CD14-positive monocyte (primary cell): Measurements from ENCODE around the gene KIF5B. TPM values are rescaled to one million over a fixed set of nuclear protein-coding genes. Genes with fewer than 3 reads are reported as not detected.

Source experiments
- DNase-seq, 3 donors: peaks; one replicate each; pipeline ENCODE4 v3.0.0-alpha.2; 2011 to 2022
- H2AFZ ChIP-seq: 2 replicates; pipeline ENCODE4 v1.6.0; 2012; ENCODE audit warnings: mild to moderate bottlenecking, low read depth, low read length, inconsistent platforms; ENCODE audit not compliant: insufficient read depth, poor library complexity, severe bottlenecking
- H3K27ac ChIP-seq, 2 donors: 1 replicate in 1 of 2; 2 replicates in 1 of 2; pipeline ENCODE4 v1.5.1; 2012 to 2013; ENCODE audit warnings: low read length in 2 of 2, control low read depth in 1 of 2, inconsistent platforms in 1 of 2, low read depth in 1 of 2, mild to moderate bottlenecking in 1 of 2
- H3K27me3 ChIP-seq, 2 donors: one replicate each; pipeline versions ENCODE4 v1.6.0 to v1.6.1; 2011 to 2013; ENCODE audit warnings: low read length in 2 of 2; ENCODE audit not compliant: control insufficient read depth in 2 of 2, insufficient read depth in 2 of 2
- H3K36me3 ChIP-seq, 2 donors: replicated peaks in 1 of 2; 1 replicate in 1 of 2; 2 replicates in 1 of 2; pipeline versions ENCODE4 v1.5.1 to v1.6.1; 2012 to 2013; ENCODE audit warnings: low read length in 2 of 2, control low read depth in 1 of 2, inconsistent platforms in 1 of 2, mild to moderate bottlenecking in 1 of 2; ENCODE audit not compliant: insufficient read depth in 2 of 2, control insufficient read depth in 1 of 2
- H3K4me1 ChIP-seq, 2 donors: 1 replicate in 1 of 2; 2 replicates in 1 of 2; pipeline versions ENCODE4 v1.5.1 to v1.6.1; 2012 to 2013; ENCODE audit warnings: low read length in 2 of 2, control low read depth in 1 of 2, inconsistent platforms in 1 of 2, mild to moderate bottlenecking in 1 of 2, moderate library complexity in 1 of 2; ENCODE audit not compliant: insufficient read depth in 2 of 2, control insufficient read depth in 1 of 2
- H3K4me2 ChIP-seq: replicated peaks from 2 replicates; pipeline ENCODE3; 2012; ENCODE audit warnings: low read length, moderate library complexity, mild to moderate bottlenecking; ENCODE audit not compliant: poor library complexity, severe bottlenecking; ENCODE audit errors: extremely low read depth
- H3K4me3 ChIP-seq, 3 experiments: fragments of 200-600 bp in 1 of 3; sonication (generic) in 1 of 3; replicated peaks in 1 of 3; 1 replicate in 2 of 3; 2 replicates in 1 of 3; pipeline ENCODE4 v1.5.1; 2011 to 2013; ENCODE audit warnings: low read length in 3 of 3, mild to moderate bottlenecking in 3 of 3, control low read depth in 2 of 3, low read depth in 2 of 3, inconsistent platforms in 1 of 3, moderate library complexity in 1 of 3
- H3K79me2 ChIP-seq: 2 replicates; pipeline ENCODE4 v1.6.0; 2012; ENCODE audit warnings: mild to moderate bottlenecking, control low read depth, inconsistent platforms, low read length, moderate library complexity; ENCODE audit not compliant: insufficient read depth
- H3K9ac ChIP-seq: 2 replicates; pipeline ENCODE4 v1.6.0; 2017; ENCODE audit warnings: low read length, mild to moderate bottlenecking; ENCODE audit not compliant: insufficient read depth, poor library complexity, severe bottlenecking
- H3K9me3 ChIP-seq, 2 donors: replicated peaks in 1 of 2; 1 replicate in 1 of 2; 2 replicates in 1 of 2; pipeline versions ENCODE4 v1.5.1 to v1.6.1; 2012 to 2013; ENCODE audit warnings: low read length in 2 of 2, control low read depth in 1 of 2; ENCODE audit not compliant: control insufficient read depth in 1 of 2, insufficient read depth in 1 of 2
- H4K20me1 ChIP-seq: 2 replicates; pipeline ENCODE4 v1.6.0; 2012; ENCODE audit warnings: mild to moderate bottlenecking, low read length, control low read depth, moderate library complexity; ENCODE audit not compliant: insufficient read depth
- H3K27ac Mint-ChIP-seq, 7 donors: one replicate each; pipeline ENCODE4 v1.8.0; 2020; ENCODE audit warnings: mild to moderate bottlenecking in 7 of 7, mixed read lengths in 7 of 7, moderate library complexity in 6 of 7, inconsistent platforms in 2 of 7
- H3K27me3 Mint-ChIP-seq, 3 donors: one replicate each; pipeline ENCODE4 v1.8.0; 2021 to 2022; ENCODE audit warnings: low read depth in 3 of 3, mild to moderate bottlenecking in 3 of 3, mixed read lengths in 3 of 3, moderate library complexity in 3 of 3, inconsistent platforms in 1 of 3
- H3K36me3 Mint-ChIP-seq, 2 donors: one replicate each; pipeline ENCODE4 v1.8.0; 2020; ENCODE audit warnings: mixed read lengths in 2 of 2, inconsistent platforms in 1 of 2, mild to moderate bottlenecking in 1 of 2
- H3K4me1 Mint-ChIP-seq: one replicate; pipeline ENCODE4 v1.8.0; 2020; ENCODE audit warnings: mild to moderate bottlenecking, mixed read lengths
- H3K4me3 Mint-ChIP-seq, 2 donors: one replicate each; pipeline ENCODE4 v1.8.0; 2020; ENCODE audit warnings: mild to moderate bottlenecking in 2 of 2, mixed read lengths in 2 of 2, moderate library complexity in 1 of 2
- H3K9me3 Mint-ChIP-seq, 7 donors: one replicate each; pipeline ENCODE4 v1.8.0; 2020 to 2022; ENCODE audit warnings: mixed read lengths in 7 of 7, mild to moderate bottlenecking in 6 of 7, moderate library complexity in 6 of 7, inconsistent platforms in 2 of 7
- WGBS: methylation state at CpG from one replicate; pipeline ENCODE4 v1.1.5; 2013; ENCODE audit warnings: missing lambda C conversion rate; ENCODE audit not compliant: insufficient coverage; 5-methylcytosine and 5-hydroxymethylcytosine counted together
- intact Hi-C, 2 donors: fragments of 100-400 bp; cut with micrococcal nuclease; formaldehyde crosslinking; loops; one replicate each; pipeline versions ENCODE4 v1.15.0 to v1.15.1; 2023
- polyA plus RNA-seq, 3 donors: library from polyadenylated mRNA; depleted of rRNA in 1 of 3; unstranded in 2 of 3; stranded (reverse) in 1 of 3; fragments of 300-500 nt in 2 of 3; fragments of >200 nt in 1 of 3; fragmentation: Illumina TruSeq in 2 of 3; gene quantifications; 1 replicate in 2 of 3; 2 replicates in 1 of 3; pipeline ENCODE4 v1.2.3, GENCODE V29; 2012 to 2021
- TF ChIP-seq, protein P1 (sequence below): fragments of 200-600 bp; IDR thresholded peaks from one replicate; pipeline ENCODE4 v1.8.0; 2022; ENCODE audit warnings: antibody characterized with exemption, mild to moderate bottlenecking

The KIF5B gene
- polyA plus RNA-seq, 3 donors, result 15.2 to 32.9 (median 18.9) TPM

DNA sequence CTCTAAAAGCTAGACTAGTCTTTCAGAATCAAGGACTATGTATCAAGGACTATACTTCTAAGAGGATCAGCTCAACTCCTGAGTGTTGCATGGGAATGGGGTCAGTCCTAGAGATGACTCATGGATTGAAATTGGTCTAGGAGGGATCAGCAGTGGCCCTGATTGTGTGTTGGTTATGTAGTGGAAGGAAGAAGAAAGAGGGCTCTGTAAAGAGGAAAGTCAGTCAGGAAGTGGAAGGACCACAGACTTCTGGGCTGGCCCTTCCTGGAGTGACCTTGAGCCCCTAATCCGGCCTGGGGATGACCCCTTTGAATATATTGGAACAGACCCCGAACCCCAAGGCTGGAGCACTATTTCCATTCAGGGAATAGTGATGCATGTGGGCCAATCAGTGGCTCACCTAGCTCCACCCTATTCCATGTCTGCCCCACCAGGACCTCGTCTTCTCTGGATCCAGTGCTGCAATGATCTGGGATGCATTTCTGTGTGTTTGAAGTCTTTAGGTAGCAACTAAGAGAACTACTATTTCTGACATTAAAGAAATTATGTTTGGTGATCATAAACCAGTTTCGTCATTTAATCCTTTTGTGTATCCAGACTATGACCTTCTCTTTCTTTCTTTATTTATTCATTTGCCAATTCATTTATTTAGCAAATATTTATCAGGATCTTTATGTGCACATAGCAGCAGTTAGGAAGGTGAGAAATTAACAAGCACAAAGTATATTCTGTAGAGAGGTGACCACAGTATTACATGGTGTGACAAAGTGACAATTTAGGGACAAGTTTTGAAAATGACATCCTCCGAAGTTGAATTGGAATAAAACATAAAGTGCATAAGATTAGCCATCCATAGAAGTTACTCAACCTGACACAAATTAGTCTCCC lies 48.6 kb upstream of the KIF5B start:
- no peak overlapping the region for H3K4me3 ChIP-seq
- H3K27me3 Mint-ChIP-seq, result peaks cover 2 to 3% (median 3%) of the 10 kb centered on the region in 3 donors
- no peaks in the 10 kb centered on the region for H3K36me3 Mint-ChIP-seq
- peaks cover 0 to 9% (median 4%) of the 10 kb centered on the region in 7 donors for H3K9me3 Mint-ChIP-seq
- H3K4me3 Mint-ChIP-seq, result no peak overlapping the region
- intact Hi-C loops, result no loop called here
- H3K9ac ChIP-seq, result no peak overlapping the region
- no peak for DNase-seq
- H3K27ac Mint-ChIP-seq, result no peak overlapping the region
- H3K9me3 ChIP-seq, result peaks cover 0 to 5% of the 10 kb centered on the region in 2 donors
- peaks cover 9% of the 10 kb centered on the region for H3K4me1 Mint-ChIP-seq
- peaks cover 4 to 5% of the 10 kb centered on the region in 2 donors for H3K4me1 ChIP-seq
- no peak overlapping the region for H3K4me2 ChIP-seq
- no CpG with 5 or more reads among the region's 5 CpGs for WGBS
- H3K36me3 ChIP-seq, result no peaks in the 10 kb centered on the region
- H2AFZ ChIP-seq, result no peak overlapping the region
- H3K27me3 ChIP-seq, result no peaks in the 10 kb centered on the region
- no peaks in the 10 kb centered on the region for H4K20me1 ChIP-seq
- TF ChIP-seq, protein P1, sequence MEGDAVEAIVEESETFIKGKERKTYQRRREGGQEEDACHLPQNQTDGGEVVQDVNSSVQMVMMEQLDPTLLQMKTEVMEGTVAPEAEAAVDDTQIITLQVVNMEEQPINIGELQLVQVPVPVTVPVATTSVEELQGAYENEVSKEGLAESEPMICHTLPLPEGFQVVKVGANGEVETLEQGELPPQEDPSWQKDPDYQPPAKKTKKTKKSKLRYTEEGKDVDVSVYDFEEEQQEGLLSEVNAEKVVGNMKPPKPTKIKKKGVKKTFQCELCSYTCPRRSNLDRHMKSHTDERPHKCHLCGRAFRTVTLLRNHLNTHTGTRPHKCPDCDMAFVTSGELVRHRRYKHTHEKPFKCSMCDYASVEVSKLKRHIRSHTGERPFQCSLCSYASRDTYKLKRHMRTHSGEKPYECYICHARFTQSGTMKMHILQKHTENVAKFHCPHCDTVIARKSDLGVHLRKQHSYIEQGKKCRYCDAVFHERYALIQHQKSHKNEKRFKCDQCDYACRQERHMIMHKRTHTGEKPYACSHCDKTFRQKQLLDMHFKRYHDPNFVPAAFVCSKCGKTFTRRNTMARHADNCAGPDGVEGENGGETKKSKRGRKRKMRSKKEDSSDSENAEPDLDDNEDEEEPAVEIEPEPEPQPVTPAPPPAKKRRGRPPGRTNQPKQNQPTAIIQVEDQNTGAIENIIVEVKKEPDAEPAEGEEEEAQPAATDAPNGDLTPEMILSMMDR, result no peak
- no peaks in the 10 kb centered on the region for H3K79me2 ChIP-seq
- no peak overlapping the region for H3K27ac ChIP-seq

- Histone ChIP-seq H3K4me2 (no peak overlapping the region), H3K27ac (no peak overlapping the region), H3K9ac (no peak overlapping the region), H3K4me3 (no peak overlapping the region), H3K4me1 (peaks cover 4 to 5% of the 10 kb centered on the region in 2 donors), H3K79me2 (no peaks in the 10 kb centered on the region), H3K9me3 (no peaks in the 10 kb centered on the region), H2AFZ (no peak overlapping the region), H3K36me3 (no peaks in the 10 kb centered on the region), H4K20me1 (no peaks in the 10 kb centered on the region), H3K27me3 (no peaks in the 10 kb centered on the region)
- H3K4me1 Mint-ChIP-seq, result peaks cover 9% of the 10 kb centered on the region
- H3K27me3 Mint-ChIP-seq, result peaks cover 3 to 4% (median 3%) of the 10 kb centered on the region in 3 donors
- no CpG with 5 or more reads among the region's 3 CpGs for WGBS
- no peak overlapping the region for H3K27ac Mint-ChIP-seq
- no peaks in the 10 kb centered on the region for H3K36me3 Mint-ChIP-seq
- intact Hi-C loops, result no loop called here
- no peak overlapping the region for H3K4me3 Mint-ChIP-seq
- H3K9me3 Mint-ChIP-seq, result peaks cover 0 to 5% (median 2%) of the 10 kb centered on the region in 7 donors
- DNase-seq, result no peak
- TF ChIP-seq, protein P1, result no peak
Measured at GRCh38 chr10:32104181-32104580, 48.0 kb upstream of the KIF5B start.
